ENCODE measurements around the gene ORAI2.
A peak's percentile ranks its signal among the peaks of the same experiment; 100 is the strongest.

ORAI2 gene

GRCh38 chr7:102415685-102416225, 17.6 kb upstream of the ORAI2 start:
- DNase-seq (ENCODE audit: low read depth), result no peak

GRCh38 chr7:102416406-102416805, 17.0 kb upstream of the ORAI2 start:
- no peak for DNase-seq (ENCODE audit: low read depth)

- DNase-seq (ENCODE audit: low read depth), result no peak
These were observed 16.3 kb upstream of the ORAI2 start for GRCh38 chr7:102417105-102417504.

DNA sequence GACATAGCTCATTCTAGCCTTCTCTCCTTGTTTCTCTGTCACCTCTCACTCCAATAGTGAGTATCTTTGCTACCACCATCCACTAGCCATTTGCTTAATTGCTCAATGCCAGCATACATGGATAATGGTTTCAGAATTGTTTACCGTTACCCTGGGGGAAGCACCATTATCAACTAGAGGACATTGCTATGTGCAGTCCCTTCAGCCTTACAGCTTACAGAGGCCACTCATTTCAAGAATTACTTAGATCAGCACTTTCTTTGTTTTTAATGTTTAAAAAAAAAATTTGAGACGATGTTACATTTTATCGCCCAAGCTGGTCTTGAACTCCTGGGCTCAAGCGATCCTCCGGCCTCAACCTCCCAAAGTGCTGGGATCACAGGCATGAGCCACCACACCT, 14.8 kb upstream of the ORAI2 start:
- no peak for DNase-seq (ENCODE audit: low read depth)

GRCh38 chr7:102421706-102422240, 11.6 kb upstream of the ORAI2 start:
- DNase-seq (ENCODE audit: low read depth), result no peak

DNA sequence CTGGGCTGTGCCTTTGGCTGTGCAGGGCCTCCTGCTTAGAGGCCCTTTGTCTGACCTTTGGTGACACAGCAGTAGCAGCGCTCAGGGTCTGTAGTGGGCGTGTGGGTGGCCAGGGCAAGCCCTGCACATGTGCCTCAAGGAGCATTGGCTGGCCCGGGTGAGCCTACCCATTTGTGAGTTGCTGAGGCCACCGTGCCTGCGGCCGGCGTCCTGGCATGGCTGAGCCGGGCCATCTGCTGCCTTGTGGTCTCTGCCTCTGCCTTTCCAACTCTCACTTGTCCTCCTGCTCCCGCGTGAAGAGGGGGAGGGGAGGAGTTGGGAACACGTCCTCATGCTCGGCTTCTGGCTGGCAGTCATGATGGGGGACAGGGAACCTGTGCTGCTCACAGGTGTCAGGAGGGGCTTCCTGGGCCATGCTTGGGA, 9.2 kb upstream of the ORAI2 start:
- DNase-seq (ENCODE audit: low read depth), result no peak

GRCh38 chr7:102424787-102425218, 8.6 kb upstream of the ORAI2 start:
- DNase-seq (ENCODE audit: low read depth), result no peak

GRCh38 chr7:102425639-102426267, 7.6 kb upstream of the ORAI2 start:
- DNase-seq (ENCODE audit: low read depth), result peak; percentile 76

DNA sequence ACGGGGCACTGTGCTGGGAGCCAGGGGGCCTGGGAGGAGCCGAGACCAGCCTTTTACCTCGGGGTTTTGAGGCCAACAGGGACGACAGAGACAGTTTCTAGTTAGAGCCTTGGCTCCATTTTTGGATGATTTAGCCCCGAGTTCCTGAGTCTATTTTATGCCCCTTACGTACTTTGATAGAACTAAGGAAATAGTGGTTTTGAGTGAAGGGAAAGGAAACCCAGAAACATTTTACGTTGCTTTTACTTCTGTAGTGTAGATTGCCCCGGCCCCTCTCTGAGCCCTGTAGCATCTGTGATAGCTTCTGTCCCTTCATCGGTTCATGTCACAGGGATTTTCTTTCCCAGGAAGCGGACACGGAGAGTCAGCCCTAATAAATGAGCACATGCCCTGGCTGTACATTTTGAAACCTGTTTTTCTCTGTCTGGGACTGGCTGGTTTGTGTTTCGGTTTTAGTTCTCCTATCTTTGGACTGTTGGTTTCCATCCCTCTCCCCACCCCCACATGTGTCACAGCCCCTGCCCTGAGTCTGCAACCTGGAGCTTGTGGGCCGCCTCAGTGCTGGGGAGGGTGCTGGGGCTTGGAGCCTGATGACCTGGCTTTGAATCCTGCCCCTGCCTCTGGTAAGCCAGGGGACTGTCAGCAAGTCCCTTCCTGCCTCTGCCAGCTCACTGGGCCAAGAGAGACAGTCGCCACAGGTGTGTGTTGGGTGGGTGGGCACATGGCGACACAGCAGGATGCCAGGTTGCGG, 6.9 kb upstream of the ORAI2 start:
- peak; percentile 79 for DNase-seq (ENCODE audit: low read depth)

GRCh38 chr7:102427019-102427405, 6.4 kb upstream of the ORAI2 start:
- no peak for DNase-seq (ENCODE audit: low read depth)

DNA sequence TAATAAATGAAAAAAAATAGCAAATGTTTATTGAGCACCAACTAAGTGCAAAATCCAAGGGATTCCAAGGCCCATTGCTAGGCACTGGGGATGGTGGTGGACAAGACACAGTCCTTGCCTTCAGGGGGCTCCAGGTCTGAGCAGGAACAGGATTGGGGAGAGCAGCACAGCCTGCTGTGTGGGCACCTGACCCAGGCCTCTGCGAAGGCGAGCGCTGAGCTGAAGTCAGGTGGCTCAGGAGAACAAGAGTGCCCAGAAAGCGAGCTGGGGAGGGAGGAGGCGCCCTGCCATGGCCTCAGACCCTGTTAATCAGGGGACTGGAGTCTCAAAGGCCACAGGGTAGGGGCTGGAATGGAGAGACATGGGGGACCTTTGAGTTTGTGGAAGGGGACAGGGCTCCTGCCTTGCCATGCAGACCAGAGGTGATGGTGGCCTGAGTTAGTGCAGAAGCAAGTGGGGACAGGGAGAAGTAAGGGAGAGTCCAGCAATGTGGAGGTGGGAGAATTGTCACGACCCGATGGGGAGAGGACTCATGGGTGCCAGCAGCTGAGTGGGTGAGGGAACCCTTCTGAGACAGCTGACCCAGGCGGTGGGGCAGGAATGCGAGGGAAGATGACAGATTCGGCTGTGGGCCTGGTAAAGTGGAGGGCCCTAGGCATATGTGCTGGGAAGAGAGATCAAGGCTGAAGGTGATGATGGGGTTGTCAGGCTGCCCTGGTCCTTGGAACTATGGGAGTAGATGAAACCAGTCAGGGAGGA, 4.1 kb upstream of the ORAI2 start:
- DNase-seq (ENCODE audit: low read depth), result no peak

GRCh38 chr7:102431617-102432298, 1.6 kb upstream of the ORAI2 start:
- peak; percentile 47 for DNase-seq (ENCODE audit: low read depth)

GRCh38 chr7:102432442-102433218, 745 bp upstream of the ORAI2 start:
- no peak for DNase-seq (ENCODE audit: low read depth)

DNA sequence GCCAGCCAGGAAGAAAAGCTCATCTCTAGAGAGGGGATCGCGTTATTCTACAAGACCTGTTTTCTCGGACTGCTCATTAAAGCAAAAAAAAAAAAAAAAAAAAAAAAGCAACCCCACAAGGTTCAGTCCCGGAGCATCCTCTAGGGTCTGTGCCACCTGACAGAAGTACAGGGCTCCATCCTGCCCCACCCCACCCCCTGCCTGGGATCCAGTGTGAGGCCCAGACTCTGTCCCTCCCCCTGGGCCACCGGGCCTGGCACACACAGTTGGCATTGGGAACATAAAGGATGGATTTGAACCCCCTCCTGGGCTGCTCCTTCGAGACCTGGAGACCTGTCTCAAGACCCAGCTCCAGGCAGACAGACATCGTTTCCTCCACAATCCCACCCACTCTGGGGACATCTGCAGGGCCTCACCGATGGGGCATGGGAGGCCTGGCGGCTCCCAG, 688 bp downstream of the ORAI2 start:
- no peak for DNase-seq (ENCODE audit: low read depth)

DNA sequence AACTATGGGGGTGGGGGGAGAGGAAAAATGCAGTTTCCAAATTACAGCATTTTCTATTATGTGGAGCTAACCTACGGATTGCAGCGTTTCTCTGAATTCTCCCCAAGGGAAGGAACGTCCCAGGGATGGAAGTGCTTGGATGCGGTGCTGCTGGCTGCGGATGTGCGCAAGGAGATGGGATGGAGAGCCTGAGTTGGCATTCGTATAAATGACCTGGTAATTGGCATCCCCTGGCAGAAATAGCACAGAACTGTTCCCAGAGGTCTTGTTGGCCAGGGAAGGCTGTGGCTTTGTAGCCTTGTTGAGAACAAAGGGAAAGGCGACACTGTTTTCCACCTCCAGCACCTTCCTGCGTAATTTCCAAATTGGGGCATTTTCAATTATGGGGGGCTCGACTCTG, 2.7 kb downstream of the ORAI2 start:
- no peak for DNase-seq (ENCODE audit: low read depth)

- DNase-seq (ENCODE audit: low read depth), result no peak
These were observed 6.8 kb downstream of the ORAI2 start for GRCh38 chr7:102439963-102440795.

DNA sequence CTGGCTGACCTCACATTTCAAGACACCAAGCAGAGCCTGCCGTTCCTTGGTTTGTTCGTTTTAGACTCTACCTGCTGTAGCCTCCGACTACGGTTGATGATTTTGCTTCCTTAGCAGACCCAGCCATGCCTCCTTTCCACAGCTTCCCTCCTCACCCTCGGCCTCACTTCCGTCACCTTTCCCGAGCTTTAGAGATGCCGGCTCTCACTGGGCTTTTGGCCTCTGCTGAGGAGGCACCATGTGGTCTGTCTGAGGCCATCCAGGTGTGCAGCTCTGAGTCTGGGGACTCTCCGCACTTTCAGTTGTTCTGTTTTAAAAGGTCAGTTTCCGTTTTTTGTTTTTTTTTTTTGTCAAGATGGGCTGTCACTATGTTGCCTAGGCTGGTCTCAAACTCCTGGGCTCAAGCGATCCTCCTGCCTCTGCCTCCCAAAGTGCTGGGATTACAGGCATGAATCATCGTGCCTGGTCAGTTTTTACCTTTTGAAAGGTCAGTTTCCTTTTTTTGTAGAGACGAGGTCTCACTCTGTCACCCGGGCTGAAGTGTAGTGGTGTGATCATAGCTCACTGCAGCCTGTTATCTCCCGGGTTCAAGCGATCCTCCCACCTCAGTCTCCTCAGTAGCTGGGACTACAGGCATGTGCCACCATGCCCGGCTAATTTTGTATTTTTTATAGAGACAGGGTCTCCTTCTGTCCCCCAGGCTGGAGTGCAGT, 11.7 kb downstream of the ORAI2 start:
- no peak for DNase-seq (ENCODE audit: low read depth)

- DNase-seq (ENCODE audit: low read depth), result no peak
These were observed 12.3 kb downstream of the ORAI2 start for GRCh38 chr7:102445674-102446071.

GRCh38 chr7:102446387-102447156, 13.2 kb downstream of the ORAI2 start:
- DNase-seq (ENCODE audit: low read depth), result no peak

Data from stimulated activated CD4-positive, alpha-beta T cell treated with anti-CD3 and anti-CD28 coated beads, Interleukin-2, amount 100 ng/mL, for 4 hours (primary cell).